ENCODE data around the gene BANP.
"Not testable (repeated sequence)": the region's sequence is repeated elsewhere in the genome, so short reads cannot be mapped to it uniquely, and the experiment has no call there.

- TF ChIP-seq USF2 (IDR thresholded peaks at IDR 0.05; ENCODE audit: borderline replicate concordance, low read depth, low read length); RCOR1 (IDR thresholded peaks at IDR 0.05; ENCODE audit: low read length); RAD21 (IDR thresholded peaks at IDR 0.05; ENCODE audit: low read length); CTCF (IDR thresholded peaks at IDR 0.05); FOSL2 (IDR thresholded peaks at IDR 0.05; ENCODE audit: borderline replicate concordance, low read depth); SMC3 (IDR thresholded peaks at IDR 0.05; ENCODE audit: low read depth, low read length); TAF1 (IDR thresholded peaks at IDR 0.05; ENCODE audit: borderline replicate concordance, low read depth, low read length); NRF1 (IDR thresholded peaks at IDR 0.05; ENCODE audit: low read depth, low read length): not testable (repeated sequence)
These were observed 153.1 kb downstream of the BANP start for GRCh38 chr16:88104363-88104762.
